GM12878 (cell line): ENCODE results near the gene PRKCQ. TPM values are rescaled to one million over a fixed set of nuclear protein-coding genes. Genes with fewer than 3 reads are reported as not detected.

Experiments
- ATAC-seq: fragments of 200-7000 bp; cut with Tn5 transposase; 3 replicates; pipeline ENCODE4 v1.9.1; 2020; ENCODE audit warnings: mild to moderate bottlenecking, moderate library complexity
- BruUV-seq: library from RNA; stranded (reverse); fragments of 400-500 nt; replicated peaks from 2 replicates; lab custom pipeline; 2021; lab: Mats Ljungman, UMichigan
- CTCF ChIA-PET: fragments of 300-600 bp; sonication (Branson Sonifier 250); formaldehyde crosslinking; extraction: SDS; loops from one replicate; lab custom pipeline; 2021; ENCODE audit warnings: inconsistent platforms; lab: Yijun Ruan, JAX
- POLR2A ChIA-PET: fragments of 350-600 bp; formaldehyde crosslinking; extraction: SDS; loops from one replicate; lab custom pipeline; 2021; ENCODE audit warnings: inconsistent platforms; lab: Charles Lee
- RAD21 ChIA-PET: fragments of 300-600 bp; sonication (Branson Sonifier 250); formaldehyde crosslinking; loops from one replicate; lab custom pipeline; 2023; ENCODE audit warnings: antibody characterized with exemption; ENCODE audit not compliant: unreplicated experiment; lab: Charles Lee
- SMC1A ChIA-PET: fragments of 300-600 bp; sonication (Branson Sonifier 250); formaldehyde crosslinking; loops from one replicate; lab custom pipeline; 2023; ENCODE audit not compliant: unreplicated experiment, uncharacterized antibody; lab: Charles Lee
- DNase-seq: peaks from one replicate; pipeline ENCODE4 v3.0.0-alpha.2; 2011; ENCODE audit warnings: low read depth, low spot score
- FAIRE-seq: peaks from 3 replicates; lab custom pipeline; 2011; peaks lifted over from hg19 to GRCh38; lab: Jason Lieb, UNC
- H2AFZ ChIP-seq: 2 replicates; pipeline ENCODE4 v1.6.0; 2011; ENCODE audit warnings: low read depth, low read length, control low read depth; ENCODE audit not compliant: control insufficient read depth
- H3K27ac ChIP-seq: 2 replicates; pipeline ENCODE4 v1.5.1; 2011; ENCODE audit warnings: control low read depth; ENCODE audit not compliant: control insufficient read depth, insufficient read depth
- H3K27me3 ChIP-seq, 2 experiments: replicated peaks in 1 of 2; 2 replicates each; pipeline versions ENCODE4 v1.6.0 to v1.6.1; 2011; ENCODE audit warnings: low read length in 1 of 2; ENCODE audit not compliant: control insufficient read depth in 2 of 2, insufficient read depth in 2 of 2
- H3K36me3 ChIP-seq, 2 experiments: 2 replicates each; pipeline ENCODE4 v1.5.1; 2011; ENCODE audit warnings: low read length in 1 of 2; ENCODE audit not compliant: control insufficient read depth in 2 of 2, insufficient read depth in 2 of 2
- H3K4me1 ChIP-seq: 2 replicates; pipeline ENCODE4 v1.6.1; 2011; ENCODE audit warnings: mild to moderate bottlenecking, low read length, moderate library complexity, mixed read lengths; ENCODE audit not compliant: control insufficient read depth, insufficient read depth
- H3K4me2 ChIP-seq: 2 replicates; pipeline ENCODE4 v1.6.0; 2011; ENCODE audit warnings: control low read depth; ENCODE audit not compliant: control insufficient read depth, insufficient read depth
- H3K4me3 ChIP-seq: fragments of 200-600 bp; sonication (generic); 2 replicates; pipeline ENCODE4 v1.5.1; 2016
- H3K79me2 ChIP-seq: 2 replicates; pipeline ENCODE4 v1.6.0; 2011; ENCODE audit warnings: low read length; ENCODE audit not compliant: control insufficient read depth, insufficient read depth
- H3K9ac ChIP-seq: 2 replicates; pipeline ENCODE4 v1.8.0; 2011; ENCODE audit warnings: low read length, control low read depth, mixed read lengths; ENCODE audit not compliant: control insufficient read depth, insufficient read depth
- H3K9me3 ChIP-seq: replicated peaks from 3 replicates; pipeline ENCODE4 v1.5.1; 2011; ENCODE audit warnings: mild to moderate bottlenecking, low read length; ENCODE audit not compliant: control insufficient read depth, insufficient read depth
- H4K20me1 ChIP-seq: 2 replicates; pipeline ENCODE4 v1.6.0; 2011; ENCODE audit not compliant: control insufficient read depth, insufficient read depth
- CHD1 ChIP-seq: IDR thresholded peaks from 2 replicates; pipeline ENCODE4 v1.6.1; 2012; ENCODE audit warnings: low read depth, low read length, improper control_type of control experiment
- ETV6 ChIP-seq, 2 experiments: fragments of 450-650 bp in 1 of 2; IDR thresholded peaks in 1 of 2; conservative IDR thresholded peaks in 1 of 2; 2 replicates each; pipeline ENCODE4 v1.6.1; 2014; ENCODE audit warnings: antibody characterized with exemption in 1 of 2, borderline replicate concordance in 1 of 2, low read depth in 1 of 2, mild to moderate bottlenecking in 1 of 2, moderate library complexity in 1 of 2
- KLF5 ChIP-seq: fragments of 450-650 bp; IDR thresholded peaks from 2 replicates; pipeline ENCODE4 v1.6.1; 2014; ENCODE audit warnings: mild to moderate bottlenecking; ENCODE audit not compliant: partially characterized antibody
- MTA2 ChIP-seq: fragments of 450-650 bp; IDR thresholded peaks from 2 replicates; pipeline ENCODE4 v1.6.1; 2016; ENCODE audit warnings: low read depth, mild to moderate bottlenecking, moderate library complexity
- NFYA ChIP-seq: IDR thresholded peaks from 2 replicates; pipeline ENCODE4 v1.6.1; 2011; ENCODE audit warnings: low read depth, mild to moderate bottlenecking, low read length, improper control_type of control experiment, borderline replicate concordance
- PML ChIP-seq: IDR thresholded peaks from 2 replicates; pipeline ENCODE4 v1.6.1; 2012; ENCODE audit warnings: low read length, inconsistent platforms
- RELA ChIP-seq: fragments of 450-650 bp; IDR thresholded peaks from 2 replicates; pipeline ENCODE4 v1.8.0; 2014; ENCODE audit warnings: borderline replicate concordance; ENCODE audit not compliant: partially characterized antibody
- SMARCA5 ChIP-seq: fragments of 450-650 bp; IDR thresholded peaks from 2 replicates; pipeline ENCODE4 v1.6.1; 2017; ENCODE audit warnings: mild to moderate bottlenecking
- SUPT20H ChIP-seq: IDR thresholded peaks from 2 replicates; pipeline ENCODE4 v1.6.1; 2011; ENCODE audit warnings: low read depth, mild to moderate bottlenecking, low read length, moderate library complexity, borderline replicate concordance; ENCODE audit not compliant: control insufficient read depth
- TCF3 ChIP-seq: IDR thresholded peaks from 2 replicates; pipeline ENCODE4 v1.6.1; 2012; ENCODE audit warnings: low read depth, mild to moderate bottlenecking, low read length, borderline replicate concordance; ENCODE audit not compliant: insufficient read depth
- ZNF217 ChIP-seq: fragments of 450-650 bp; IDR thresholded peaks from 2 replicates; pipeline ENCODE4 v1.6.1; 2017; ENCODE audit warnings: antibody characterized with exemption, mild to moderate bottlenecking
- ZNF24 ChIP-seq: fragments of 450-650 bp; IDR thresholded peaks from 2 replicates; pipeline ENCODE4 v1.6.1; 2017; ENCODE audit warnings: antibody characterized with exemption, mild to moderate bottlenecking
- ZSCAN29 ChIP-seq: fragments of 450-650 bp; IDR thresholded peaks from 2 replicates; pipeline ENCODE4 v1.6.1; 2017; ENCODE audit warnings: mild to moderate bottlenecking, moderate library complexity
- WGBS: methylation state at CpG from one replicate; pipeline ENCODE4 v1.1.6; 2016; ENCODE audit warnings: low lambda C conversion rate; ENCODE audit not compliant: insufficient replicate concordance, insufficient coverage; ENCODE audit errors: missing lambda C conversion rate; 5-methylcytosine and 5-hydroxymethylcytosine counted together
- in situ Hi-C: fragments of 300-500 bp; cut with MboI; formaldehyde crosslinking; loops from 9 replicates; pipeline ENCODE4 v1.14.3; 2018; ENCODE audit warnings: mixed read lengths
- intact Hi-C: fragments of 100-400 bp; cut with micrococcal nuclease; formaldehyde crosslinking; loops from one replicate; pipeline ENCODE4 v1.14.2; 2022; ENCODE audit not compliant: unreplicated experiment
- polyA plus RNA-seq, 11 experiments: library from polyadenylated mRNA; depleted of rRNA in 4 of 11; unstranded in 6 of 11; stranded (reverse) in 5 of 11; fragments of >200 nt; fragmentation: Nextera tagmentation in 4 of 11; fragmentation: Illumina TruSeq in 1 of 11; extraction: Ambion mirVana in 4 of 11; extraction: Trizol in 1 of 11; gene quantifications; 1 replicate in 1 of 11; 2 replicates in 10 of 11; pipeline versions ENCODE4 v1.2.1 to v1.2.3, GENCODE V29; 2011 to 2016; ENCODE audit warnings: inconsistent platforms in 2 of 11, missing spikeins in 2 of 11, low read depth in 1 of 11
- total RNA-seq, 4 experiments: library from RNA; depleted of rRNA in 3 of 4; stranded (reverse); fragments of >200 nt in 3 of 4; fragmentation: Illumina TruSeq in 1 of 4; extraction: Trizol in 1 of 4; gene quantifications; 2 replicates each; pipeline versions ENCODE4 v1.2.1 to v1.2.3, GENCODE V29; 2013 to 2021
- TF ChIP-seq, protein P1 (sequence below): fragments of 450-650 bp; IDR thresholded peaks from 2 replicates; pipeline ENCODE4 v1.6.1; 2017; ENCODE audit warnings: mild to moderate bottlenecking, low read depth, inconsistent platforms; ENCODE audit not compliant: poor library complexity, severe bottlenecking

Gene PRKCQ
- total and polyA plus RNA-seq, 10 of the 15 experiments (the other 5 are each of a cell fraction or from before 2014, with no cell fraction given), result 0.26 to 8.9 (median 0.98) TPM

- FAIRE-seq (no peak), ATAC-seq (no peak; the same call in 2 of the 3 replicates), DNase-seq (no peak)
- no peak for TF ChIP-seq MTA2
- TF ChIP-seq ZNF217, result no peak
- TF ChIP-seq RELA, result no peak
- TF ChIP-seq NFYA, result no peak
- BruUV-seq, result no TSS peak
- Histone ChIP-seq H3K4me2 (no peak overlapping the region), H3K79me2 (no peaks in the 10 kb centered on the region), H3K9ac (no peak overlapping the region), H3K36me3 (no peaks in the 10 kb centered on the region), H3K4me1 (no peaks in the 10 kb centered on the region), H3K27ac (no peak overlapping the region), H2AFZ (no peak overlapping the region), H3K9me3 (no peaks in the 10 kb centered on the region), H3K27me3 (no peaks in the 10 kb centered on the region; a peak in 1 of 4 replicates), H4K20me1 (no peaks in the 10 kb centered on the region), H3K4me3 (no peak overlapping the region)
- intact Hi-C loops, result no loop called here
- ChIA-PET SMC1A (interaction anchor here (1.2 to 1.4 kb wide), 3 partner anchors 12 to 17 kb away, joined by 3 to 4 read pairs (median 3); no protein-coding TSS in a partner anchor), POLR2A (no interaction called here), CTCF (interaction anchor here (1.1 to 2.6 kb wide), 3 partner anchors 11 to 23 kb away, joined by 3 to 10 read pairs (median 3); no protein-coding TSS in a partner anchor), RAD21 (no interaction called here)
- in situ Hi-C loops, result no loop called here
- WGBS, result 46% methylated on average over 4 of the region's 4 CpGs
Measured at GRCh38 chr10:6423004-6423403, 157.1 kb downstream of the PRKCQ start.

DNA sequence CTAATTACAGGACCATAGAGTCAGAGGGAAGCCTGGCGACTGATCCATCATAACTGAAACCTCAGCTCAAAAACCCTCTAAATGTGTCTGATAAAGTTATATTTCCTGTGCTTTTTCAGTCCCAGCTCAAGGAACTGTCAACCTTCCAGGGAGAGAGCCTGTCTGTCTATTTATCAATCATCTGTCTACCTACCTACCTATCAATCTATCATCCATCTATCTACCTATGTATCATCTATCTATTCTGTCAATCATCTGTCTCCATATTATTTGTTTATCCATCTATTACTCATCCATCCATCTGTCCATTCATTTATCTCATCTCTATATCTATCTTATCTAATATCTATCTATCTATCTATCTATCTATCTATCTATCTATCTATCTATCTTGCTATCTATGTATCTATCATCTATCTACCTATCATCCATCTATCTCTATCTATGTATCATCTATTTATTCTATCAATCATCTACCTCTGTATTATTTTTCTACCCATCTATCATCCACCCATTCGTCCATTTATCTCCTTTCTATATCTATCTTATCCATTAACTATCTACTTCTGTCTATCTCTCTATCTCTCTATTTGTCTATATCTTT, 161.4 kb downstream of the PRKCQ start:
- in situ Hi-C loops (no loop called here), intact Hi-C loops (loop anchor here (5.0 kb wide), 1 partner anchor 159 kb away; no protein-coding TSS in a partner anchor)
- POLR2A ChIA-PET, result no interaction called here
- no peak for FAIRE-seq
- no peak overlapping the region for H3K4me3 ChIP-seq
- no peak overlapping the region for H2AFZ ChIP-seq
- ATAC-seq, result no peak
- no peak for DNase-seq
- no peak overlapping the region for H3K9ac ChIP-seq
- no peaks in the 10 kb centered on the region for H4K20me1 ChIP-seq
- H3K27ac ChIP-seq, result no peak overlapping the region
- H3K9me3 ChIP-seq, result no peaks in the 10 kb centered on the region
- WGBS, result 22% methylated on average over 2 of the region's 2 CpGs
- no peaks in the 10 kb centered on the region for H3K79me2 ChIP-seq
- CTCF ChIA-PET, result interaction anchor here (0.8 to 5.7 kb wide), 12 partner anchors 20 to 263 kb away, joined by 3 to 61 read pairs (median 4); no protein-coding TSS in a partner anchor
- H3K4me1 ChIP-seq, result no peaks in the 10 kb centered on the region
- H3K36me3 ChIP-seq, result no peaks in the 10 kb centered on the region
- no TSS peak for BruUV-seq
- SMC1A ChIA-PET, result interaction anchor here (0.7 to 5.4 kb wide), 7 partner anchors 26 to 263 kb away, joined by 3 to 46 read pairs (median 4); no protein-coding TSS in a partner anchor
- no peaks in the 10 kb centered on the region; a peak in 2 of 4 replicates for H3K27me3 ChIP-seq
- RAD21 ChIA-PET, result interaction anchor here (0.9 to 2.8 kb wide), 5 partner anchors 163 to 261 kb away, joined by 3 to 14 read pairs (median 3); no protein-coding TSS in a partner anchor
- H3K4me2 ChIP-seq, result no peak overlapping the region
- no peak for TF ChIP-seq SUPT20H
- TF ChIP-seq KLF5, result no peak
- no peak for TF ChIP-seq CHD1
- TF ChIP-seq, protein P1, sequence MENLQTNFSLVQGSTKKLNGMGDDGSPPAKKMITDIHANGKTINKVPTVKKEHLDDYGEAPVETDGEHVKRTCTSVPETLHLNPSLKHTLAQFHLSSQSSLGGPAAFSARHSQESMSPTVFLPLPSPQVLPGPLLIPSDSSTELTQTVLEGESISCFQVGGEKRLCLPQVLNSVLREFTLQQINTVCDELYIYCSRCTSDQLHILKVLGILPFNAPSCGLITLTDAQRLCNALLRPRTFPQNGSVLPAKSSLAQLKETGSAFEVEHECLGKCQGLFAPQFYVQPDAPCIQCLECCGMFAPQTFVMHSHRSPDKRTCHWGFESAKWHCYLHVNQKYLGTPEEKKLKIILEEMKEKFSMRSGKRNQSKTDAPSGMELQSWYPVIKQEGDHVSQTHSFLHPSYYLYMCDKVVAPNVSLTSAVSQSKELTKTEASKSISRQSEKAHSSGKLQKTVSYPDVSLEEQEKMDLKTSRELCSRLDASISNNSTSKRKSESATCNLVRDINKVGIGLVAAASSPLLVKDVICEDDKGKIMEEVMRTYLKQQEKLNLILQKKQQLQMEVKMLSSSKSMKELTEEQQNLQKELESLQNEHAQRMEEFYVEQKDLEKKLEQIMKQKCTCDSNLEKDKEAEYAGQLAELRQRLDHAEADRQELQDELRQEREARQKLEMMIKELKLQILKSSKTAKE, result no peak
- TF ChIP-seq ZSCAN29, result no peak
- TF ChIP-seq ETV6 (conservative IDR thresholded peaks at IDR 0.05 in 1 of 2, IDR thresholded peaks at IDR 0.05 in 1 of 2; ENCODE audit: borderline replicate concordance in 1 of 2, low read depth in 1 of 2), result no peak
- TF ChIP-seq ZNF24, result no peak
- no peak for TF ChIP-seq TCF3
- TF ChIP-seq PML, result no peak
- no peak for TF ChIP-seq NFYA
- no peak for TF ChIP-seq SMARCA5
